ENCODE results near the gene WIPF2. TPM values are rescaled to one million over a fixed set of nuclear protein-coding genes. Genes with fewer than 3 reads are reported as not detected.

Gene WIPF2
- total RNA-seq, 2 experiments from 2014 or later: 24.1 to 26.1 TPM

DNA sequence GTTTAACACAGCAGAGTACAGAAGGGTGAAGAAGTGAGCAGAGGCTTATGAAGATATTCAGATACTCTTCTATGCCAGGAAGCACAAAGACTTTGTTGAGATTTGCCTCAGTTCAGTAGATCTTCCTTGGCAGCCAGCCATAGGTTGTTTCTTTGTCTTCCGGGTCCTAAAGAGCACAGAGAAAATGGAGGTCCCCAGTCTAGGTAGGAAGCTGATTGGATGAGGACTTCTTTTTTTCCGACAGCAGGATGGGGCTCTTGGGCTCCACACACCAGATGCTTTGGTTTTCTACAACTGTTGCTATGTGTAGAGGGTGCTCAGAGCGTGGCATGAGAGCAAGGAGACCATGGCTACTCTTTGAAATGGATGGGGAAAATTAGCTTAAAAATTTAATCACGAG, 60.3 kb downstream of the WIPF2 start:
- Mint-ChIP-seq H3K9me3 (ENCODE audit: low read depth) (no peaks in the 10 kb centered on the region), H3K36me3 (peaks cover 42% of the 10 kb centered on the region), H3K27ac (no peak overlapping the region), H3K27me3 (no peaks in the 10 kb centered on the region), H3K4me3 (no peak overlapping the region), H3K4me1 (peaks cover 44% of the 10 kb centered on the region)
- CTCF ChIA-PET: no interaction called here
- no peak for ATAC-seq
- DNase-seq: no peak

DNA sequence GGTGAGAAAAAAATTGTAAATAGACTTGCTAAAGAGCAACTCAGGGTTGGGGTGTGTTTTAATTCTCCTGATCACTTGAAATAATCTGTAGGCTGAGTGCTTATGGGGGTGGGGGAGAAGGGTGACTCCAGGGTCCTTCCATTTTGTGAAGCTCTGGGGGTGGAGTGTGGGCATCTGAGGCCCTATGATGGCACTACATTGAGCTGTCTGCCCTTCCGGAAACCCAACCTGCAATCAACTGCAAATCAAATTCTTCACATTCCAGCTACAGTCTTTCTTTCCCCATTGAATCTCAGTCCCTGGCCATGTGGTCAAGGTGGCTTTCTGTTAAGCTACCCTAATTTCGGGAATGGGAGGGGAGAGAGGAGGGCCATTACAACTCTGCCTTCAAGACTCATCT, 62.6 kb downstream of the WIPF2 start:
- Mint-ChIP-seq H3K36me3 (peaks cover 34% of the 10 kb centered on the region), H3K9me3 (ENCODE audit: low read depth) (no peaks in the 10 kb centered on the region)

DNA sequence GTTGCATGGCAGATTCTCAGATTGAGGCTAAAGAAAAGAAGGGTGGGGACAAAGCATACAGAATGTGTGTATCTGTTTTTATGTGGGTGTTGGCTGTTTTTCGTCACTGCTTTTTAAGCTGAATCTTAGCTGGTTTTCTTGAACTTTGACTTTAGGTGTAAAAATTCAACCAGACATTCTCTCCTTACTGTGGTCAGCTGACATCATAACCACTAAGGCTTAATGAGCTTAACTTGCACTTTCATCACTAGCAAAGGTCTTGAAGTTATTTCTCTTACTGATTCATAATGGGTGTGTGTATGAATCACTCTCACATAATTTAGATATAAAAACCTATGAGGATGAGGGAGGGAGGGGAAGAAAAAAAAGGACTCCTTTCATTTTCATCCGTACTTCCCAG, 64.6 kb downstream of the WIPF2 start:
- H3K4me3 Mint-ChIP-seq: no peak overlapping the region
- CTCF ChIA-PET: interaction anchor here (0.9 to 3.6 kb wide), 13 partner anchors 10 to 277 kb away, joined by 3 to 15 read pairs (median 5); no protein-coding TSS in a partner anchor
- H3K9me3 Mint-ChIP-seq (ENCODE audit: low read depth): no peaks in the 10 kb centered on the region
- H3K36me3 Mint-ChIP-seq: peaks cover 25% of the 10 kb centered on the region
- H3K27me3 Mint-ChIP-seq: no peaks in the 10 kb centered on the region
- peak; percentile 7 for ATAC-seq
- peaks cover 53% of the 10 kb centered on the region for H3K4me1 Mint-ChIP-seq
- peak overlapping the region; percentile 83 for H3K27ac Mint-ChIP-seq
- DNase-seq: no peak

More for the DNA sequence above, 62.6 kb downstream of the WIPF2 start:
- H3K4me1 Mint-ChIP-seq: peaks cover 49% of the 10 kb centered on the region
- DNase-seq (peak; percentile 59), ATAC-seq (peak; percentile 41)
- H3K4me3 Mint-ChIP-seq: peak overlapping the region; percentile 35
- CTCF ChIA-PET: interaction anchor here (0.7 to 3.6 kb wide), 6 partner anchors 9 to 301 kb away, joined by 3 to 14 read pairs (median 4); partner anchors contain the start of genes PSMD3 and WIPF2
- H3K27ac Mint-ChIP-seq: peak overlapping the region; percentile 74
- H3K27me3 Mint-ChIP-seq: no peaks in the 10 kb centered on the region

DNA sequence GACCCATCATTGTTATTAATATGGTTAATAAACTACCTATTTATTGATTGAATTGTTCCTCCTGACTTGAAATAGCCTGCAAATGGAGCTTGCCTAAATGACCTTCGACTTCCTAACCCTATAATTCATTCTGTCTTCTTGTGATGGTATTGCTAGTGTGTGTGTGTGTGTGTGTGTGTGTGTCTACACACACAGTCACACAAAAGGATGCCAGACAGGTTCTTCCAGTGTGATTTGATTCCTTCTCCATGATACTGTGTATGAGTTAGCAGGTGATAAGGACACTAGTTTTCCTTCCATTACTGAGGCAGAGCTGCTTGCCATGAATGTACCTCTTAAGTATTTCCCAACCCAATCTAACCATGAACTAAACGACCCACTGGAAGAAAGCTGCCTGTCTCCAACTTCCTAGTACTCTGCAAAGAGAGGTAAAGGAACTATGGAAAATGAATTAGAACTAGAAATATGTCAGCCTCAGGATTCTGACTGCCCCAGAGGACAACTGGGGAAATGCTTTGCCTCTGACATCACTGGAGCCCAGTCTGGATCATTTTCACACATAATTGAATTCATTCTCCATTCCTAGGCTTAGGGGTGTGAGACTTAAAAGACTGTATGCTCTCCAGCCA, 65.1 kb downstream of the WIPF2 start:
- Mint-ChIP-seq H3K36me3 (peaks cover 29% of the 10 kb centered on the region), H3K4me1 (peaks cover 52% of the 10 kb centered on the region), H3K27ac (peak overlapping the region; percentile 7), H3K9me3 (ENCODE audit: low read depth) (no peaks in the 10 kb centered on the region), H3K27me3 (no peaks in the 10 kb centered on the region), H3K4me3 (no peak overlapping the region)
- ATAC-seq (no peak), DNase-seq (no peak)
- CTCF ChIA-PET: interaction anchor here (0.7 to 3.6 kb wide), 12 partner anchors 9 to 277 kb away, joined by 3 to 15 read pairs (median 5); no protein-coding TSS in a partner anchor

DNA sequence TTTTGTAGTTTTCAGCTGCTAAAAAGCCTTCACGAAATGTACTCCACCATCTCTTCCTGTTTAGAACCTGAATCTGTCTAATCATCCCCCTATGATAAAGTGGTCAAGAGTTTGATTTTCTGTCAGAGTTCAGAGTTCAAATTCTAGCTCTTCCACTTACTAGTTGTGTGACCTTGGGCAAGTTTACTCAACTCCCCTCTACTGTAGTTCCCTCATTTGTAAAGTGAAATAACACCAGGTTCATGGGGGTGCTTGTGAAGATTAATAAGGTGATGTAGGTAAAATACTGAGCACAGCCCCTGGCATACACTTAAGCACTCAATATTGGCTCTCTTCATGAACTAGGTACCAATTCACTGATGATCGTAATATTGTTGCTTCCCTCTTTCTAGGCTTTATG, 67.4 kb downstream of the WIPF2 start:
- no peaks in the 10 kb centered on the region for H3K27me3 Mint-ChIP-seq
- peaks cover 39% of the 10 kb centered on the region for H3K36me3 Mint-ChIP-seq
- H3K27ac Mint-ChIP-seq: no peak overlapping the region
- ATAC-seq (no peak), DNase-seq (no peak)
- peaks cover 65% of the 10 kb centered on the region for H3K4me1 Mint-ChIP-seq
- H3K4me3 Mint-ChIP-seq: no peak overlapping the region
- CTCF ChIA-PET: interaction anchor here (0.6 to 1.4 kb wide), 5 partner anchors 62 to 177 kb away, joined by 3 read pairs; partner anchors contain the start of gene WIPF2
- H3K9me3 Mint-ChIP-seq (ENCODE audit: low read depth): no peaks in the 10 kb centered on the region

DNA sequence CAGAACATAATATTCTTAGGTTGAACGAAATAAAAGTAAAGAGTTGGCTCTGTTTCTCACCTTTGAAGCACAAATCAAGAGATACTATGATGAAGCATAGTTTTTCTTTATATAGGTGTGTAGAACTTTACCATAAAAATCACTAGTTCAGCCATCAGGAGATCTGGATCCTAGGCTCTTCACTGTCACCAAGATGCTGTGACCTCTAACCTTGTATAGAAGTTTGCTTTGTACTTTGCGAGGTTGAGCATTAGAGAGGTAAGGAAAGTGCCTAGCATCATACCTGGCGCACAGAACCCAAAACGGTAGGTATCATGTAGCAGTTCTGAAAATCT, 68.0 kb downstream of the WIPF2 start:
- peak overlapping the region; percentile 99 for H3K4me3 Mint-ChIP-seq
- H3K9me3 Mint-ChIP-seq (ENCODE audit: low read depth): no peaks in the 10 kb centered on the region
- ATAC-seq (no peak), DNase-seq (no peak)
- H3K27me3 Mint-ChIP-seq: no peaks in the 10 kb centered on the region
- peaks cover 62% of the 10 kb centered on the region for H3K4me1 Mint-ChIP-seq
- peak overlapping the region; percentile 98 for H3K27ac Mint-ChIP-seq
- CTCF ChIA-PET: interaction anchor here (31.0 kb wide), 1 partner anchor 70 kb away, joined by 433 read pairs; no protein-coding TSS in a partner anchor
- peaks cover 39% of the 10 kb centered on the region for H3K36me3 Mint-ChIP-seq

DNA sequence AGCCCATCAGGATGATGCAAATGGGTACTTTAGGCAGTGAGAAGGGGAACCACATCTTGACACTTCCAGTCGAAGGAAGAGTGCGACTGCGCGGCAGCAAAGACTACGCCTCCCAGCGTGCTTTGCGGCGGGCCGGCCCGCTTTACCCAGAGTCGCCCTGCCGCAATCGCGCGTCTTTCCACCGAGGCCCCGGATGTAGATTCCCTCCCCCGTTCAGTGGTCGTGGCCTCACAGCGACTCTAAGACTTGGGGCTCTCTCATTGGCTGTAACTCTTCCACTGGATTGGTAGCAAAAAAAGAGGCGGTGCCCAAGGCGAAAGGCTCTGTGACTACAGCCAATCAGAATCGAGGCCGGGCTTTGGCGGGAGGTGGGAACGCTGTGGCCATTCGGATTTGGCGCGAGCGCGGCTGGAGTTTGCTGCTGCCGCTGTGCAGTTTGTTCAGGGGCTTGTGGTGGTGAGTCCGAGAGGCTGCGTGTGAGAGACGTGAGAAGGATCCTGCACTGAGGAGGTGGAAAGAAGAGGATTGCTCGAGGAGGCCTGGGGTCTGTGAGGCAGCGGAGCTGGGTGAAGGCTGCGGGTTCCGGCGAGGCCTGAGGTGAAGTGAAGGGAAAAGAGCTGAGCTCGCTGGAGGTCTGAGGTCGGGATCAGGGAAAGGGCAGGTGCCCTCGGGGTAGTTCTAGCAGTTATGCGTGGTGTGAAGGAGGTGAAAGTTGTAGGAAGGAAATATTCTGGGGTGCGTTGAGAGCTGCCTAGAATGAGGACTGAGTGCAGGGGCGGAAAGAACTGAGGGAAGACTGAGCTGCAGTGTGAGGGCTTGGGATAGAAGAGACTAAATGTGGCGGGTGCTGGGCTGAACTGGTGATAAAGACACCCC, 68.6 kb downstream of the WIPF2 start, which contains the start of gene CDC6:
TSS of gene CDC6 (plus strand) at position 386 of the 876 bp plus-strand sequence. CDS start 1,542 bp downstream, outside the sequence.
- H3K36me3 Mint-ChIP-seq: peaks cover 34% of the 10 kb centered on the region
- peak; percentile 94 for ATAC-seq
- peak; percentile 100 for DNase-seq
- peaks cover 56% of the 10 kb centered on the region for H3K4me1 Mint-ChIP-seq
- CTCF ChIA-PET: interaction anchor here (0.8 to 31.0 kb wide), 11 partner anchors 9 to 189 kb away, joined by 3 to 433 read pairs (median 4); partner anchors contain the start of genes NR1D1, TOP2A and WIPF2
- no peaks in the 10 kb centered on the region for H3K27me3 Mint-ChIP-seq
- peak within 1 kb of the TSS; percentile 98 for H3K27ac Mint-ChIP-seq
- H3K9me3 Mint-ChIP-seq (ENCODE audit: low read depth): no peaks in the 10 kb centered on the region
- H3K4me3 Mint-ChIP-seq: peak within 1 kb of the TSS; percentile 99

DNA sequence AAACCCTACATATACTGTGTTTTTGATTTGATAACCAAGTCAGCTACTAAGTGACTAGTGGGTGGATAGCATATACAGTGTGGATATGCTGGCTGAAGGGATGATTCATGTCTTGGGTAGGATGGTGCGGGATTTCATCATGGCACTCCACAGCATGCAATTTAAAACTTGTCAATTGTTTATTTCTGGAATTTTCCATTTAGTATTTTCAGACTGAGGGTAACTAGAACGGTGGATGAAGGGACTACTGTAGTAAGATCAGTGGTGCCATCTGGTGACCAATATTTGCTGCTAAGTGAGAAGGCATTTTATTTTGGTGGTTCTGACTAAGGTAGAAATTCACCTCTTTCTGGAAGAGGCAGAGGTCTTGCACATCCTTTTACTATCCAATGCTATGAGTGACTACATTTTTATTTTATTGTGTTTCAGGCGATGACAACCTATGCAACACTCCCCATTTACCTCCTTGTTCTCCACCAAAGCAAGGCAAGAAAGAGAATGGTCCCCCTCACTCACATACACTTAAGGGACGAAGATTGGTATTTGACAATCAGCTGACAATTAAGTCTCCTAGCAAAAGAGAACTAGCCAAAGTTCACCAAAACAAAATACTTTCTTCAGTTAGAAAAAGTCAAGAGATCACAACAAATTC, 71.7 kb downstream of the WIPF2 start:
- Mint-ChIP-seq H3K36me3 (peaks cover 52% of the 10 kb centered on the region), H3K4me1 (peaks cover 57% of the 10 kb centered on the region), H3K27me3 (no peaks in the 10 kb centered on the region), H3K27ac (peak overlapping the region; percentile 58), H3K4me3 (no peak overlapping the region), H3K9me3 (ENCODE audit: low read depth) (no peaks in the 10 kb centered on the region)
- CTCF ChIA-PET: interaction anchor here (0.8 to 31.0 kb wide), 13 partner anchors 9 to 177 kb away, joined by 3 to 433 read pairs (median 4); partner anchors contain the start of gene WIPF2
- peak; percentile 66 for DNase-seq
- no peak for ATAC-seq

DNA sequence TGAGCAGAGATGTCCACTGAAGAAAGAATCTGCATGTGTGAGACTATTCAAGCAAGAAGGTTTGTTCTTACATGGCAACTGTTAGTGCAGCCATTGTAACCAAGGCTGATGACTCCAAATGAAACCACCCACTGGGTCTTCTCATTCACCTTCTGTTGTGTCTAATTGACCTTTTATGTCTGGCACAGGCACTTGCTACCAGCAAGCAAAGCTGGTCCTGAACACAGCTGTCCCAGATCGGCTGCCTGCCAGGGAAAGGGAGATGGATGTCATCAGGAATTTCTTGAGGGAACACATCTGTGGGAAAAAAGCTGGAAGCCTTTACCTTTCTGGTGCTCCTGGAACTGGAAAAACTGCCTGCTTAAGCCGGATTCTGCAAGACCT, 72.2 kb downstream of the WIPF2 start:
- Mint-ChIP-seq H3K4me1 (peaks cover 59% of the 10 kb centered on the region), H3K4me3 (no peak overlapping the region), H3K9me3 (ENCODE audit: low read depth) (no peaks in the 10 kb centered on the region), H3K27me3 (no peaks in the 10 kb centered on the region), H3K27ac (peak overlapping the region; percentile 58), H3K36me3 (peaks cover 57% of the 10 kb centered on the region)
- no peak for ATAC-seq
- DNase-seq: no peak
- CTCF ChIA-PET: interaction anchor here (0.9 to 31.0 kb wide), 9 partner anchors 12 to 178 kb away, joined by 3 to 433 read pairs (median 6); partner anchors contain the start of gene WIPF2

DNA sequence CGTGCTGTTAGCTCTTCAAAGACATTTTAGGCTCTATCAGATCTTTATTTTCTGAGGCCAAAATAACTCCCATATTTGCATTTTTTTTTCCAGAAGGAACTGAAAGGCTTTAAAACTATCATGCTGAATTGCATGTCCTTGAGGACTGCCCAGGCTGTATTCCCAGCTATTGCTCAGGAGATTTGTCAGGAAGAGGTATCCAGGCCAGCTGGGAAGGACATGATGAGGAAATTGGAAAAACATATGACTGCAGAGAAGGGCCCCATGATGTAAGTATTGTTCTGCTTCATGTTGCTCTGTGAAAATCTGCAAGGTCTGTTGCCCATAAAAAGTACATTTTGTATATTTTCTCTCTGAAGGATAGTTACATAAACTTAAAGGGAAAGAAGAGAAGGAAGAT, 74.3 kb downstream of the WIPF2 start:
- Mint-ChIP-seq H3K9me3 (ENCODE audit: low read depth) (no peaks in the 10 kb centered on the region), H3K36me3 (peaks cover 64% of the 10 kb centered on the region), H3K27me3 (no peaks in the 10 kb centered on the region), H3K27ac (no peak overlapping the region), H3K4me1 (peaks cover 54% of the 10 kb centered on the region), H3K4me3 (no peak overlapping the region)
- no peak for DNase-seq
- CTCF ChIA-PET: interaction anchor here (1.0 to 31.0 kb wide), 10 partner anchors 10 to 180 kb away, joined by 3 to 433 read pairs (median 4); no protein-coding TSS in a partner anchor
- ATAC-seq: no peak

DNA sequence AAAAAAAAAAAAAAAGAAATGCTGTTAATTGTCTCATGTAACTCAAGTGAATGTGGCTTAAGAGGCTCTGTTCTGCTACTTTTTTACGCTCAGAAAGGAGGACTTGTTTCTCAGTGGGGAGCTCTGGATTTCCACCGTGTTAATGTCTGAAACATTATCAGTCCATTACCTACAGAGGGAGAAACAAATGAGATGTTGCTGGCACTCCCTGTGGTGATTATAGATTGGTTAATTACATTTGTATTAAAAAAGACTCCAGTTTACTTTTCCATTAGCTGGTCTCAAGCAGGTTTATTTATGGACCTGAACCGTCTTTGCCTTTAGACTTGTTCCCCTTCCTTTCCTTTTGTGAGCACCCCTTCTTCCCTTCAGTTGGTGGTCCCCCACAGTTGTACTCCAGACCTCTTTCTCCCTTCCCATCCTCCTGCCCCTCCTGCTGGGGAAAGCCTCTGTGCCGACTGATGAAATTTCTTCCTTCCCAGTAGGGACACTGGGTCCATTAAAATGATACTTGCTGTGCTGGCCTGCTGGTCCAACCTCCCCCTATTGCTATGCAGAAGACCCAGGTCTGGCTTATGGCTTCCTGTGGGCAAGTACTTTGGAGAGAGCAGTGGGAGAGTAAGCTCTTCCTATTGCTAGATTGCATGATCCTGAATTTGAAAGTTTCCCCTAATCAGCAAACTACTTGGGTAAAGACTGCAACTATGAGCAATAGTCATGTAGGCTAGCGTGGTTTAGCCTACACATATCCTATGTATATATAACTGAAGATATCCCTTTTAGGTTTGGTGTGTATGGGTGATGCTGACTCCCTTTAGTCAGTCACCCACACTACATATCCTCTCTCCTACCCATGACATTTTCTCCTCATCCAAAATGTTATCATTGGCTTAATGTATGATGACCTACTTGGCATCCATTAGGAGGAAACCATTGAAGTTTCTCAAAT, 76.7 kb downstream of the WIPF2 start:
- DNase-seq (no peak), ATAC-seq (no peak)
- no peak overlapping the region for H3K4me3 Mint-ChIP-seq
- H3K27ac Mint-ChIP-seq: no peak overlapping the region
- peaks cover 59% of the 10 kb centered on the region for H3K36me3 Mint-ChIP-seq
- CTCF ChIA-PET: interaction anchor here (1.0 to 31.0 kb wide), 6 partner anchors 12 to 280 kb away, joined by 3 to 433 read pairs (median 4); partner anchors contain the start of gene CSF3
- H3K4me1 Mint-ChIP-seq: peaks cover 37% of the 10 kb centered on the region
- no peaks in the 10 kb centered on the region for H3K9me3 Mint-ChIP-seq (ENCODE audit: low read depth)
- no peaks in the 10 kb centered on the region for H3K27me3 Mint-ChIP-seq

DNA sequence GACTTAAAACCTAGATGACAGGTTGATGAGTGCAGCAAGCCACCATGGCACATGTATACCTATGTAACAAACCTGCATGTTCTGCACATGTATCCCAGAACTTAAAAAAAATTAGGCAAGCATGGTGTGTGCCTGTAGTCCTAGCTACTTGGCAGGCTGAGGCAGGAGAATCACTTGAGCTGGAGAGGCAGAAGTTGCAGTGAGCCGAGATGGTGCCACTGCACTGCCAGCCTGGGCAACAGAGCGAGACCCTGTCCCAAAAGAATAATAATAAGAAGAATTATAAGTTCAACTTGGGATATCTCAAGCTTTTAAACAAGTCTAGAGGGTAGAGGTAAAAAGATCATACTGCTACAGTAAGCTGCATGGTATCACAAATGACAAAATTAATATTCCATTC, 78.4 kb downstream of the WIPF2 start:
- no peak for DNase-seq
- peaks cover 63% of the 10 kb centered on the region for H3K36me3 Mint-ChIP-seq
- no peaks in the 10 kb centered on the region for H3K9me3 Mint-ChIP-seq (ENCODE audit: low read depth)
- H3K4me3 Mint-ChIP-seq: no peak overlapping the region
- H3K4me1 Mint-ChIP-seq: peaks cover 26% of the 10 kb centered on the region
- H3K27ac Mint-ChIP-seq: peak overlapping the region; percentile 16
- H3K27me3 Mint-ChIP-seq: no peaks in the 10 kb centered on the region
- CTCF ChIA-PET: interaction anchor here (0.9 to 31.0 kb wide), 4 partner anchors 9 to 96 kb away, joined by 3 to 433 read pairs (median 5); partner anchors contain the start of genes CDC6 and GJD3
- ATAC-seq: no peak
